Activated T-helper 1 cell treated with anti-CD3 and anti-CD28 coated beads, Interleukin-12 subunit alpha, Interleukin-12 subunit beta, Interleukin-2, Interleukin-4 antibody, amounts not matched to agents 30 ng/mL and 10 ng/mL and 1 ng/mL, durations not matched to agents 14 hours and 24 hours and 36 hours (primary cell): Measurements from ENCODE around the gene CGRRF1. TPM values are rescaled to one million over a fixed set of nuclear protein-coding genes. Genes with fewer than 3 reads are reported as not detected.

ENCODE experiments used
- DNase-seq: peaks from one replicate; pipeline ENCODE4 v3.0.0; 2021; ENCODE audit warnings: low spot score
- H3K27ac Mint-ChIP-seq: one replicate; pipeline ENCODE4 v1.8.0; 2021; ENCODE audit warnings: mild to moderate bottlenecking, mixed read lengths
- H3K27me3 Mint-ChIP-seq: one replicate; pipeline ENCODE4 v1.8.0; 2022; ENCODE audit warnings: mild to moderate bottlenecking, moderate library complexity, mixed read lengths; ENCODE audit not compliant: insufficient read depth
- H3K36me3 Mint-ChIP-seq: one replicate; pipeline ENCODE4 v1.8.0; 2021; ENCODE audit warnings: low read depth, mixed read lengths
- H3K4me1 Mint-ChIP-seq: one replicate; pipeline ENCODE4 v1.8.0; 2021; ENCODE audit warnings: low read depth, mixed read lengths
- H3K4me3 Mint-ChIP-seq: one replicate; pipeline ENCODE4 v1.8.0; 2021; ENCODE audit warnings: mild to moderate bottlenecking, moderate library complexity, mixed read lengths
- H3K9me3 Mint-ChIP-seq: one replicate; pipeline ENCODE4 v1.8.0; 2021; ENCODE audit warnings: mixed read lengths
- intact Hi-C: fragments of 100-400 bp; cut with micrococcal nuclease; formaldehyde crosslinking; loops from one replicate; pipeline ENCODE4 v1.15.1; 2024
- total RNA-seq: library from RNA; stranded (reverse); gene quantifications from 2 replicates; pipeline ENCODE4 v1.2.3, GENCODE V29; 2022

CGRRF1 gene
- total RNA-seq, 1 donor from 2014 or later = 13.2 TPM

- peaks cover 5% of the 10 kb centered on the region for H3K36me3 Mint-ChIP-seq
- intact Hi-C loops = no loop called here
- no peaks in the 10 kb centered on the region for H3K9me3 Mint-ChIP-seq
- H3K4me3 Mint-ChIP-seq = no peak overlapping the region
- H3K4me1 Mint-ChIP-seq = no peaks in the 10 kb centered on the region
- H3K27ac Mint-ChIP-seq = no peak overlapping the region
- H3K27me3 Mint-ChIP-seq = no peaks in the 10 kb centered on the region
- no peak for DNase-seq
Measured at GRCh38 chr14:54533100-54533499, 23.4 kb downstream of the CGRRF1 start.

GRCh38 chr14:54535126-54535525, 25.4 kb downstream of the CGRRF1 start:
- no peaks in the 10 kb centered on the region for H3K9me3 Mint-ChIP-seq
- no peak for DNase-seq
- H3K4me3 Mint-ChIP-seq = no peak overlapping the region
- no peaks in the 10 kb centered on the region for H3K4me1 Mint-ChIP-seq
- H3K36me3 Mint-ChIP-seq = peaks cover 5% of the 10 kb centered on the region
- intact Hi-C loops = no loop called here
- H3K27ac Mint-ChIP-seq = no peak overlapping the region
- H3K27me3 Mint-ChIP-seq = no peaks in the 10 kb centered on the region

- no peaks in the 10 kb centered on the region for H3K27me3 Mint-ChIP-seq
Measured at GRCh38 chr14:54535646-54536045, 25.9 kb downstream of the CGRRF1 start.

GRCh38 chr14:54537651-54538050, 27.9 kb downstream of the CGRRF1 start:
- no peaks in the 10 kb centered on the region for H3K27me3 Mint-ChIP-seq
- no peak overlapping the region for H3K4me3 Mint-ChIP-seq
- H3K4me1 Mint-ChIP-seq = no peaks in the 10 kb centered on the region
- intact Hi-C loops = no loop called here
- H3K36me3 Mint-ChIP-seq = peaks cover 4% of the 10 kb centered on the region
- no peak overlapping the region for H3K27ac Mint-ChIP-seq
- H3K9me3 Mint-ChIP-seq = no peaks in the 10 kb centered on the region
- no peak for DNase-seq

More at GRCh38 chr14:54535646-54536045, 25.9 kb downstream of the CGRRF1 start:
- Mint-ChIP-seq H3K36me3 (peaks cover 5% of the 10 kb centered on the region), H3K4me1 (no peaks in the 10 kb centered on the region), H3K4me3 (no peak overlapping the region), H3K9me3 (no peaks in the 10 kb centered on the region), H3K27ac (no peak overlapping the region)
- DNase-seq = no peak
- intact Hi-C loops = no loop called here

GRCh38 chr14:54538055-54538454, 28.3 kb downstream of the CGRRF1 start:
- Mint-ChIP-seq H3K9me3 (no peaks in the 10 kb centered on the region), H3K27me3 (no peaks in the 10 kb centered on the region), H3K27ac (no peak overlapping the region), H3K4me1 (no peaks in the 10 kb centered on the region), H3K36me3 (peaks cover 4% of the 10 kb centered on the region), H3K4me3 (no peak overlapping the region)
- intact Hi-C loops = no loop called here
- DNase-seq = no peak

GRCh38 chr14:54547583-54547982, 37.9 kb downstream of the CGRRF1 start:
- Mint-ChIP-seq H3K4me3 (no peak overlapping the region), H3K9me3 (no peaks in the 10 kb centered on the region), H3K4me1 (no peaks in the 10 kb centered on the region), H3K27ac (no peak overlapping the region), H3K36me3 (no peaks in the 10 kb centered on the region), H3K27me3 (peaks cover 4% of the 10 kb centered on the region)
- DNase-seq = no peak
- intact Hi-C loops = no loop called here

GRCh38 chr14:54548491-54548890, 38.8 kb downstream of the CGRRF1 start:
- Mint-ChIP-seq H3K36me3 (no peaks in the 10 kb centered on the region), H3K27me3 (peaks cover 4% of the 10 kb centered on the region), H3K27ac (no peak overlapping the region), H3K4me1 (no peaks in the 10 kb centered on the region), H3K9me3 (no peaks in the 10 kb centered on the region), H3K4me3 (no peak overlapping the region)
- DNase-seq = no peak
- intact Hi-C loops = no loop called here

GRCh38 chr14:54549862-54550261, 40.2 kb downstream of the CGRRF1 start:
- Mint-ChIP-seq H3K27me3 (peaks cover 4% of the 10 kb centered on the region), H3K4me1 (no peaks in the 10 kb centered on the region), H3K9me3 (no peaks in the 10 kb centered on the region), H3K36me3 (no peaks in the 10 kb centered on the region), H3K4me3 (no peak overlapping the region), H3K27ac (no peak overlapping the region)
- intact Hi-C loops = no loop called here
- DNase-seq = no peak

- peaks cover 4% of the 10 kb centered on the region for H3K27me3 Mint-ChIP-seq
- no peaks in the 10 kb centered on the region for H3K36me3 Mint-ChIP-seq
- no peaks in the 10 kb centered on the region for H3K4me1 Mint-ChIP-seq
- no peaks in the 10 kb centered on the region for H3K9me3 Mint-ChIP-seq
- DNase-seq = no peak
- no peak overlapping the region for H3K27ac Mint-ChIP-seq
- intact Hi-C loops = no loop called here
- no peak overlapping the region for H3K4me3 Mint-ChIP-seq
Measured at GRCh38 chr14:54550514-54550913, 40.8 kb downstream of the CGRRF1 start.

- Mint-ChIP-seq H3K27ac (no peak overlapping the region), H3K36me3 (no peaks in the 10 kb centered on the region), H3K27me3 (peaks cover 8% of the 10 kb centered on the region), H3K4me1 (no peaks in the 10 kb centered on the region), H3K9me3 (no peaks in the 10 kb centered on the region), H3K4me3 (no peak overlapping the region)
- intact Hi-C loops = no loop called here
- no peak for DNase-seq
Measured at GRCh38 chr14:54554401-54554800, 44.7 kb downstream of the CGRRF1 start.

GRCh38 chr14:54555651-54556050, 45.9 kb downstream of the CGRRF1 start:
- Mint-ChIP-seq H3K36me3 (no peaks in the 10 kb centered on the region), H3K4me1 (no peaks in the 10 kb centered on the region), H3K27me3 (peaks cover 15% of the 10 kb centered on the region), H3K4me3 (no peak overlapping the region), H3K9me3 (no peaks in the 10 kb centered on the region), H3K27ac (no peak overlapping the region)
- DNase-seq = no peak
- intact Hi-C loops = no loop called here

GRCh38 chr14:54556535-54556934, 46.8 kb downstream of the CGRRF1 start:
- no peak overlapping the region for H3K4me3 Mint-ChIP-seq
- DNase-seq = no peak
- H3K36me3 Mint-ChIP-seq = no peaks in the 10 kb centered on the region
- no peaks in the 10 kb centered on the region for H3K9me3 Mint-ChIP-seq
- H3K4me1 Mint-ChIP-seq = no peaks in the 10 kb centered on the region
- peaks cover 20% of the 10 kb centered on the region for H3K27me3 Mint-ChIP-seq
- intact Hi-C loops = no loop called here
- no peak overlapping the region for H3K27ac Mint-ChIP-seq

GRCh38 chr14:54562334-54562733, 52.6 kb downstream of the CGRRF1 start:
- intact Hi-C loops = no loop called here

More at GRCh38 chr14:54562334-54562733, 52.6 kb downstream of the CGRRF1 start:
- Mint-ChIP-seq H3K27me3 (peaks cover 44% of the 10 kb centered on the region), H3K36me3 (no peaks in the 10 kb centered on the region), H3K27ac (no peak overlapping the region), H3K9me3 (no peaks in the 10 kb centered on the region), H3K4me1 (peaks cover 11% of the 10 kb centered on the region), H3K4me3 (no peak overlapping the region)
- DNase-seq = no peak
